HTERT RPE-1 (cell line): ENCODE measurements around the gene SERPIND1.

Source experiments
- in situ Hi-C: fragments of 300-500 bp; cut with MboI; formaldehyde crosslinking; loops from 4 replicates; pipeline ENCODE4 v1.14.3; 2020; ENCODE audit warnings: low sequenced_read_pairs

The SERPIND1 gene

GRCh38 chr22:20788627-20789344 lies 14.9 kb downstream of the SERPIND1 start:
- in situ Hi-C loops = no loop called here

- in situ Hi-C loops = no loop called here
Observed at GRCh38 chr22:20792221-20792965, 18.5 kb downstream of the SERPIND1 start.

GRCh38 chr22:20792966-20793728 lies 19.2 kb downstream of the SERPIND1 start:
- in situ Hi-C loops = no loop called here

- in situ Hi-C loops = no loop called here
Observed at GRCh38 chr22:20793748-20794649, 20.1 kb downstream of the SERPIND1 start.

- in situ Hi-C loops = no loop called here
Observed at GRCh38 chr22:20794650-20795413, 20.9 kb downstream of the SERPIND1 start.

- in situ Hi-C loops = no loop called here
Observed at GRCh38 chr22:20796731-20797130, 22.8 kb downstream of the SERPIND1 start.

- in situ Hi-C loops = no loop called here
Observed at GRCh38 chr22:20798218-20798617, 24.3 kb downstream of the SERPIND1 start.

- in situ Hi-C loops = no loop called here
Observed at GRCh38 chr22:20798974-20799373, 25.1 kb downstream of the SERPIND1 start.

GRCh38 chr22:20799449-20799848 lies 25.5 kb downstream of the SERPIND1 start:
- in situ Hi-C loops = no loop called here

- in situ Hi-C loops = no loop called here
Observed at GRCh38 chr22:20802452-20802851, 28.5 kb downstream of the SERPIND1 start.

- in situ Hi-C loops = no loop called here
Observed at GRCh38 chr22:20802922-20803553, 29.1 kb downstream of the SERPIND1 start.

- in situ Hi-C loops = no loop called here
Observed at GRCh38 chr22:20803696-20804324, 29.9 kb downstream of the SERPIND1 start.

- in situ Hi-C loops = no loop called here
Observed at GRCh38 chr22:20804650-20805049, 30.7 kb downstream of the SERPIND1 start.

GRCh38 chr22:20805972-20806471 lies 32.1 kb downstream of the SERPIND1 start:
- in situ Hi-C loops = no loop called here

GRCh38 chr22:20807315-20807752 lies 33.4 kb downstream of the SERPIND1 start:
- in situ Hi-C loops = no loop called here

GRCh38 chr22:20808844-20809243 lies 34.9 kb downstream of the SERPIND1 start:
- in situ Hi-C loops = no loop called here

- in situ Hi-C loops = no loop called here
Observed at GRCh38 chr22:20809538-20810185, 35.7 kb downstream of the SERPIND1 start.

- in situ Hi-C loops = no loop called here
Observed at GRCh38 chr22:20810645-20811044, 36.7 kb downstream of the SERPIND1 start.
